HL-60 (cell line): Measurements from ENCODE around the gene FAM9C.
A peak's percentile ranks its signal among the peaks of the same experiment; 100 is the strongest.

Experiments used
- DNase-seq, 2 experiments: peaks; one replicate each; pipeline ENCODE4 v3.0.0-alpha.2; 2010 to 2020; ENCODE audit warnings: low read depth in 1 of 2, low spot score in 1 of 2
- H3K27ac ChIP-seq: fragments of 250-450 bp; sonication (Bioruptor Pico); replicated peaks from 2 replicates; pipeline ENCODE4 v1.5.1; 2020; ENCODE audit warnings: mild to moderate bottlenecking, moderate library complexity
- H3K27me3 ChIP-seq: fragments of 250-450 bp; sonication (Bioruptor Pico); 2 replicates; pipeline ENCODE4 v1.5.1; 2021; ENCODE audit warnings: mild to moderate bottlenecking, moderate library complexity; ENCODE audit not compliant: insufficient read depth, poor library complexity, severe bottlenecking
- H3K4me3 ChIP-seq: replicated peaks from 2 replicates; pipeline ENCODE4 v1.5.1; 2011; ENCODE audit warnings: mild to moderate bottlenecking, control low read depth, low read length; ENCODE audit not compliant: insufficient read depth
- GABPA ChIP-seq: IDR thresholded peaks from 2 replicates; pipeline ENCODE4 v1.6.1; 2012; ENCODE audit warnings: low read depth
- POLR2AphosphoS5 ChIP-seq: IDR thresholded peaks from 2 replicates; pipeline ENCODE4 v1.6.1; 2012; ENCODE audit warnings: low read depth
- SPI1 ChIP-seq: IDR thresholded peaks from 2 replicates; pipeline ENCODE4 v1.6.1; 2012; ENCODE audit warnings: low read depth, mild to moderate bottlenecking, borderline replicate concordance
- TF ChIP-seq, protein P1 (sequence below): IDR thresholded peaks from 2 replicates; pipeline ENCODE4 v1.6.1; 2012; ENCODE audit warnings: low read depth; ENCODE audit not compliant: insufficient replicate concordance
- TF ChIP-seq, protein P2 (sequence below): IDR thresholded peaks from one replicate; pipeline ENCODE4 v1.5.1; 2011; ENCODE audit warnings: low read length, control low read depth, inconsistent platforms; ENCODE audit not compliant: insufficient read depth

The FAM9C gene

DNA sequence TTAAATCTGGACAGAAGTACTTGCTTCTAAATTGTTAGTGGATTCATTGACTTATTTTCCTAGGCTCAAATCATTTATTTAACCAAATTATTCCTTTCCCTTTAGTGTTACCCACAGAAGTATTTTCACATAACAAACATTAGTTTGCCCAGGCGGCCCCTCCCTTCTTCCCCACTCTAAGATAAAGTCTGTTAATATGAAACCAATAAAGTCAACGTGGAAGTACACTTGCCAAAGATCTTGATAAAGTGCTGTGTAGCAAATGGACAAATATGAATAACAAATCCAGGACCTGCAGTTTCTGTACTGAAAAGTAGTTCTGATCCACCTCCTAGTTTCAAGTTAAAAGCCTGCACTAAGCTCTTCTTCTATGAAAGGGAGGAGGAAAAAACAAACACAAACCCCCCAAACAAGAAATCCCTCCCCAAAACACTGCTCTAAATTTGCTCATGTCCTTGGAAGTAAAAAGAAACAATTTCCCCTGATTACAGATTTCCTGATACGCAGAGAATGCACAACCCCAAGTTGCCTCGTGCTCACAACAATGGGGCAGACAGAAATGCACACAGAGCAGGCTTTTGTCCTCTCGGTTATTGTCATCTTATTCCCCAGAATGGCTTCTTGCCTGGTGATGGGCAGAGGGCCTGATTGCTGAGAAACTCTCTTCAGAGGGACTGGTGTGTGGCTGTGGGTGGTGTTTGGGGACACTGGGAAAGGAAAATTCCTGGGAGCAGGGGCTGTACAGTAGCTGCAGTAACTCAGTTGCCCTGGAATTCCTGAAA is 46.3 kb downstream of the FAM9C start:
- TF ChIP-seq GABPA (no peak), SPI1 (no peak)
- TF ChIP-seq, protein P1, sequence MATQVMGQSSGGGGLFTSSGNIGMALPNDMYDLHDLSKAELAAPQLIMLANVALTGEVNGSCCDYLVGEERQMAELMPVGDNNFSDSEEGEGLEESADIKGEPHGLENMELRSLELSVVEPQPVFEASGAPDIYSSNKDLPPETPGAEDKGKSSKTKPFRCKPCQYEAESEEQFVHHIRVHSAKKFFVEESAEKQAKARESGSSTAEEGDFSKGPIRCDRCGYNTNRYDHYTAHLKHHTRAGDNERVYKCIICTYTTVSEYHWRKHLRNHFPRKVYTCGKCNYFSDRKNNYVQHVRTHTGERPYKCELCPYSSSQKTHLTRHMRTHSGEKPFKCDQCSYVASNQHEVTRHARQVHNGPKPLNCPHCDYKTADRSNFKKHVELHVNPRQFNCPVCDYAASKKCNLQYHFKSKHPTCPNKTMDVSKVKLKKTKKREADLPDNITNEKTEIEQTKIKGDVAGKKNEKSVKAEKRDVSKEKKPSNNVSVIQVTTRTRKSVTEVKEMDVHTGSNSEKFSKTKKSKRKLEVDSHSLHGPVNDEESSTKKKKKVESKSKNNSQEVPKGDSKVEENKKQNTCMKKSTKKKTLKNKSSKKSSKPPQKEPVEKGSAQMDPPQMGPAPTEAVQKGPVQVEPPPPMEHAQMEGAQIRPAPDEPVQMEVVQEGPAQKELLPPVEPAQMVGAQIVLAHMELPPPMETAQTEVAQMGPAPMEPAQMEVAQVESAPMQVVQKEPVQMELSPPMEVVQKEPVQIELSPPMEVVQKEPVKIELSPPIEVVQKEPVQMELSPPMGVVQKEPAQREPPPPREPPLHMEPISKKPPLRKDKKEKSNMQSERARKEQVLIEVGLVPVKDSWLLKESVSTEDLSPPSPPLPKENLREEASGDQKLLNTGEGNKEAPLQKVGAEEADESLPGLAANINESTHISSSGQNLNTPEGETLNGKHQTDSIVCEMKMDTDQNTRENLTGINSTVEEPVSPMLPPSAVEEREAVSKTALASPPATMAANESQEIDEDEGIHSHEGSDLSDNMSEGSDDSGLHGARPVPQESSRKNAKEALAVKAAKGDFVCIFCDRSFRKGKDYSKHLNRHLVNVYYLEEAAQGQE, result no peak
- no peak overlapping the region for H3K4me3 ChIP-seq
- no peak overlapping the region for H3K27ac ChIP-seq
- no peak for DNase-seq
- no peaks in the 10 kb centered on the region for H3K27me3 ChIP-seq

DNA sequence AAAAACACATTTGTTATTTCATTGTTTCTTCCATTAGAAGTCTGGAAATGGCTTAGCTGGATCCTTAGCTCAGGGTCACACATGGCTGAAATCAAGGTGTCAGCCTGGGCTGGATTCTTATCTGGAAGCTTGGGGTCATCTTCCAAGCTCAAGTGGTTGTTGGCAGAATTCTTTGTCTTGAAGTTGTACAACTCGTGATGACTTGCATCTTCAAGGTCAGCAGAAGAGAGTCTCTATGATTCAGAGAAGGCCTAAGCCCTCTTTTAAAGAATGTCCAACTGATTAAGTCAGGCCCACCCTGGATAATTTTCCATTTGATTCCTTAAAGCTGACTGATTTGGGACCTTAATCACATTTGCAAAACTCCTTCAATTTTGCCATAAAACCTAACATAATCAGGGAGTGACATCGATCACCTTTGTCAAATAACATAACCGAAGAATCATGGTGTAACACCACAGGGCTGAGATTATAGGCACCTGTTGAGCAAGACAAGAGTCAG is 47.4 kb downstream of the FAM9C start:
- no peak for DNase-seq
- Histone ChIP-seq H3K27me3 (no peaks in the 10 kb centered on the region), H3K4me3 (no peak overlapping the region), H3K27ac (no peak overlapping the region)
- TF ChIP-seq, protein P1, result no peak
- TF ChIP-seq POLR2AphosphoS5, result no peak
- no peak for TF ChIP-seq GABPA
- no peak for TF ChIP-seq SPI1
- TF ChIP-seq, protein P2, sequence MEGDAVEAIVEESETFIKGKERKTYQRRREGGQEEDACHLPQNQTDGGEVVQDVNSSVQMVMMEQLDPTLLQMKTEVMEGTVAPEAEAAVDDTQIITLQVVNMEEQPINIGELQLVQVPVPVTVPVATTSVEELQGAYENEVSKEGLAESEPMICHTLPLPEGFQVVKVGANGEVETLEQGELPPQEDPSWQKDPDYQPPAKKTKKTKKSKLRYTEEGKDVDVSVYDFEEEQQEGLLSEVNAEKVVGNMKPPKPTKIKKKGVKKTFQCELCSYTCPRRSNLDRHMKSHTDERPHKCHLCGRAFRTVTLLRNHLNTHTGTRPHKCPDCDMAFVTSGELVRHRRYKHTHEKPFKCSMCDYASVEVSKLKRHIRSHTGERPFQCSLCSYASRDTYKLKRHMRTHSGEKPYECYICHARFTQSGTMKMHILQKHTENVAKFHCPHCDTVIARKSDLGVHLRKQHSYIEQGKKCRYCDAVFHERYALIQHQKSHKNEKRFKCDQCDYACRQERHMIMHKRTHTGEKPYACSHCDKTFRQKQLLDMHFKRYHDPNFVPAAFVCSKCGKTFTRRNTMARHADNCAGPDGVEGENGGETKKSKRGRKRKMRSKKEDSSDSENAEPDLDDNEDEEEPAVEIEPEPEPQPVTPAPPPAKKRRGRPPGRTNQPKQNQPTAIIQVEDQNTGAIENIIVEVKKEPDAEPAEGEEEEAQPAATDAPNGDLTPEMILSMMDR, result no peak

DNA sequence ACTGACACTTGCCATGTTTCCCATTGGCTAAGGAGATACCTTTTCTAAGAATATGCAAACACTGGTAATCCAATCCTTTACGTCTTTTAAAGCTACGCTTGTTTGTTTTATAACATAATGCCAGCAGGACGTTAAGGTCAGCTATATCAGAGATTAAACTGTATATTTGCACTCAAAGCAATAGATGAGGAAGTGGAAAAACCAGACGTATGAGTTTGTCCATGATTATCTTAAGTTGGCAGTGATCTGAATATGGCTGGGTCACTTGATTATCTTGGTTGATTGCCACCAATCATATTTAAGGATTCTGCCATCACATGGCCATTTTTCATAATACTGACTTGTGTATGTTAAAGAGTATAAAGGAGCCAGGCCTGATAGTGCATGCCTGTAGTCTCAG is 50.1 kb downstream of the FAM9C start:
- Histone ChIP-seq H3K27ac (no peak overlapping the region), H3K4me3 (no peak overlapping the region), H3K27me3 (no peaks in the 10 kb centered on the region)
- TF ChIP-seq, protein P1, result no peak
- TF ChIP-seq SPI1 (peak; percentile 34; the same call in 1 of the 2 replicates), POLR2AphosphoS5 (no peak), GABPA (no peak)
- no peak for DNase-seq

DNA sequence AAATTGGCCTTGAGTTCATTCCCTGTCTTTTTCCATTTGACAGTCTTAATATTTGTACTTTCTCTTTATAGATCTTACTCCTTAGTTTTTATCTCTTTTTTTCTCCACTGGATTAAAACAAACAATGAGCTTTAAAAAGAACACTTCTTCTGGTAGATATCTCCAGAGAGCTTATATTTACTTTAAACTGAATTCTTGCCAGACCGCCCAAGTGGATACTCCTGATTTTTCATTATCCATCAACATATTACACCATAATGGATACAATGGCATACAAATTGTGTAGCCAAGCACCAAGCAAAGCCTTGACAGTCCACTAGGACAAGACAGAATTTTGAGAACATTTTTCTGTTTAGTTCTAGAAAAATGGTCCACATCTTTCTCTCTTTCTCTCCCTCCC is 50.6 kb downstream of the FAM9C start:
- H3K27me3 ChIP-seq, result no peaks in the 10 kb centered on the region
- TF ChIP-seq, protein P2, result no peak
- TF ChIP-seq, protein P1, result no peak
- TF ChIP-seq SPI1 (no peak), POLR2AphosphoS5 (no peak), GABPA (no peak)
- no peak for DNase-seq
- H3K27ac ChIP-seq, result no peak overlapping the region
- H3K4me3 ChIP-seq, result no peak overlapping the region
